GM12874 (cell line): Measurements from ENCODE around the gene CD151.

Source experiments
- CTCF ChIP-seq: IDR thresholded peaks from 2 replicates; pipeline ENCODE4 v1.5.1; 2011; ENCODE audit warnings: low read depth, mild to moderate bottlenecking, control low read depth, low read length, moderate library complexity; ENCODE audit not compliant: insufficient read depth

CD151 gene

DNA sequence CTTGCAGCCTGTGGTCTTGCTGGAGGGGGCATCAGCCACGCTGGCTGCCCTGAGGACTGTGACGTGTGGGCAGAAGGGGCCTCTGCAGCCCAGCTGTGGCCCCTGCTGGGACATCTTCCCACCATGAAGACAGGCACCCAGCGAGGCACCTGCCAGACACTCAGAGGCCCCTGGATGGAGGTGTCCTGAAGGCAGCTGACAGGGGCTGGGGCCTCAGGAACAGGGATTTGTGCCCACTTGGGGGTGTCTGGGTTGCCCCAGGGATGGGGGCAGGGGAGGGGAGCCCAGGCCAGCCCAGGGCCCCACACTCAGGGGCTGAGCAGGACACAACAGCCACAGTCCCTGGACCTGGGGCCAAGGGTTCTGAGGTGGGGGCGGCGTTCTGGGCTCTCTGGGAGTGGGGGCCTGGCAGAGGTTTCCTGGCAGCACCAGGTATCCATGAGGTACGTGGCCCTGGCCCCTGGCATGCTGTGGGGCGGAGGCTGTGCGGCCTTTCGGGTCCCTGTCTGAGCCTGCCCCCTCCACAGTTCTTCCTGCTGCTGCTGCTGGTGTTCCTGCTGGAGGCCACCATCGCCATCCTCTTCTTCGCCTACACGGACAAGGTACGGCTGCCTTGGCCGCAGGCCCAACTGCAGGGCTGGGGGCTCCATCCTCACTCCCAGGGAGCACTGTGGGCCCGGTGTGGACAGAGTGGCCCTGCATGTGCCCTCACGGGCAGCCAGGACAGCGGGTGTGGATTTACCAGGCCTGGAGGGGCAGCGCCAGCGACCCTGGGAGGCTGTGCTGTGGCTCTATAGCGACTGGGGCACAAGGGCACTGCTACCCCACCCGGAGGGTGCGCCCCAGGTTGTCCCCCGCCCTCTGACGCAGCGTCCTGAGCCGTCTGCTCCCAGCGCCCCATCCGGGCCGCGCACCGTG lies 31.4 kb downstream of the CD151 start:
- no peak for TF ChIP-seq CTCF

DNA sequence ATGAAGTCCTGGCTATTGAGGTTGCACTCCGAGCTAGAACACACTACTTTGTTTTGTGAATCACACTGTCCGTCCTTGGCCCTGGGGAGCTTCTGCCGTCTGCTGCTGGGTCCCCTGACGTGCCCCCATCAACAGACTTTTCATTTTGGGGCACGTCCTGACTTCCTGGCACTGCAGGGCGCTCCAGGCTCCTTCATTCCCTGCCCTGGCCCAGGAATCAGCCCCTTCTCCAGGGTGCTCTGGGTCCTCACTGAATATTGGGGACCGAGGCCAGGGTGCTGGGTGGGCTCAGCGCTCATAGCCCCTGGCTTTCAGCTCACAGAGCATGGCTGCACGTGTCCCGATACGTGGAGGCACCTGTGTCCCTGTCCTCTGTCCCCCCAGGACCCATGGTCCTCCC lies 32.1 kb downstream of the CD151 start:
- TF ChIP-seq CTCF, result no peak

DNA sequence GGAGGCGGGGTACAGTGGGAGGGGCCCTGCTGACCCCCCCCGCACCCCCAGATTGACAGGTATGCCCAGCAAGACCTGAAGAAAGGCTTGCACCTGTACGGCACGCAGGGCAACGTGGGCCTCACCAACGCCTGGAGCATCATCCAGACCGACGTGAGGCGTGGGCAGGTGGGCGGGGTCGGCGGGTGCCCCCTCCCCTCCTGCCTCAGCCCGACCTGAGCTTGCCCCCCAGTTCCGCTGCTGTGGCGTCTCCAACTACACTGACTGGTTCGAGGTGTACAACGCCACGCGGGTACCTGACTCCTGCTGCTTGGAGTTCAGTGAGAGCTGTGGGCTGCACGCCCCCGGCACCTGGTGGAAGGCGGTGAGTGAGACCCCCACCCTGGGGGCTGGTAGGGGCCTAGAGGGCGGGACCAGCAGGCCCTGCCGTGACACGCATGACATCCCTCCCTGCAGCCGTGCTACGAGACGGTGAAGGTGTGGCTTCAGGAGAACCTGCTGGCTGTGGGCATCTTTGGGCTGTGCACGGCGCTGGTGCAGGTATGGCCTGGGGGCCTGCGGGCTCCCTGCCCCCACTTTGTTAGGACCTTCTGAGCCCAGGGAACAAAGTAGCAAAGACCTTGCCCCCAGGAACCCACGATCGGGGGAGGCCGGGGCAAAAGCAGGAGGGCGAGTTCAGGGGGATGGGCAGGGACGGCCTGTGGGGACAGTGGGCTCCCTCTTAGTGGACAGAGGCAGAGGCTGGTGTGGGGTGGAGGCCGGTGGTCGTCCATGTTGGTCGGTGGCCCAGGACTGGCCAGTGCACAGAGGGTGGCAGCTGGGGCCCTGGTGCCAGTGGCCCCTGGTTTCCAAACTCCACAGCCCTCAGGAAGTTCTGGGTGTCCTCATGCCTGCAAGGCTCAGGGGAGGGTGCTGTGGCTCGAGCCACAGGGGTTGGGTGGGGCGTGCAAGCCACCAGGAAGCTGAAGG lies 33.0 kb downstream of the CD151 start:
- no peak for TF ChIP-seq CTCF

- no peak for TF ChIP-seq CTCF
Observed at GRCh38 chr11:866481-866880, 33.7 kb downstream of the CD151 start.

DNA sequence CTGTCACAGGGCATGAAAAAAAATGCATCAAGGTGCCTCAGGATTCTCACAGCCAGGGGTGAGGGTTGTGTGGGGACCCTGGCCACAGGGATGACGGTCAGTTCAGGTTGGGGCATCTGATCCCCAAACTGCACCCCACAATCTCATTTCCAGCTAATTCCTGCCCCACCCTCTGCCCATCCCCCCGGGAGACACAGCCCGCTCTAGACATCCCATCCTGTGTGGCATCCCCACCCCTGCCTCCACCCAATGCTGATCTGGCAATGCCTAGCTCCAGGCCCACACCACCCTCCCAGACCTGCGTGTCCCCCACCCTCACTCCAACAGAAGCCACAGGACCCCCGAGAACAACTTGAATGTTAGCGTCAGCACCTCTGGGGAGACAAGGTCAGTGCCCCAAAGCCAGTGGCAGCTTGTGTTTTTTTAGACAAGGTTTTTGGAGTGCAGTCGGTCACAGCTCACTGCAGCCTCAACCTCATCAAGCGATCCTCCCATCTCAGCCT lies 35.2 kb downstream of the CD151 start:
- TF ChIP-seq CTCF, result no peak

GRCh38 chr11:868394-868793 lies 35.6 kb downstream of the CD151 start:
- TF ChIP-seq CTCF, result no peak

- TF ChIP-seq CTCF, result no peak
Observed at GRCh38 chr11:868802-869201, 36.0 kb downstream of the CD151 start.
